HCT116 (cell line): ENCODE results near the gene FNDC1. TPM values are rescaled to one million over a fixed set of nuclear protein-coding genes. Genes with fewer than 3 reads are reported as not detected.

Source experiments
- ATAC-seq: fragments of 200-7000 bp; cut with Tn5 transposase; 2 replicates; pipeline ENCODE4 v1.9.1; 2020; ENCODE audit warnings: mild to moderate bottlenecking, moderate library complexity
- BruUV-seq: library from RNA; stranded (reverse); fragments of 400-500 nt; replicated peaks from 2 replicates; lab custom pipeline; 2021; lab: Mats Ljungman, UMichigan
- CTCF ChIA-PET: fragments of 300-600 bp; sonication (Branson Sonifier 250); formaldehyde crosslinking; loops from one replicate; lab custom pipeline; 2021; ENCODE audit warnings: antibody characterized with exemption; lab: Charles Lee
- POLR2A ChIA-PET: fragments of 300-600, 350-600 bp; sonication (Branson Sonifier 250); formaldehyde crosslinking; loops from one replicate; lab custom pipeline; 2021; ENCODE audit warnings: antibody characterized with exemption; lab: Charles Lee
- RAD21 ChIA-PET, 2 experiments: fragments of 300-600 bp; sonication (Branson Sonifier 250); formaldehyde crosslinking; loops; one replicate each; lab custom pipeline; 2023; ENCODE audit warnings: low total read pairs in 2 of 2; ENCODE audit not compliant: uncharacterized antibody in 2 of 2, unreplicated experiment in 2 of 2, low non-redundant PET in 1 of 2; lab: Charles Lee
- DNase-seq: peaks from one replicate; pipeline ENCODE4 v3.0.0-alpha.2; 2010; ENCODE audit warnings: low read depth, low spot score
- H2AFZ ChIP-seq: fragments of 200-600 bp; shearing (Covaris generic), sonication (generic); 2 replicates; pipeline ENCODE4 v1.6.1; 2017; ENCODE audit warnings: low read depth, mixed run types, mixed read lengths, antibody characterized with exemption, low read length; ENCODE audit not compliant: poor library complexity, severe bottlenecking
- H3K27ac ChIP-seq: 2 replicates; pipeline ENCODE4 v1.5.1; 2012; ENCODE audit warnings: low read depth, low read length
- H3K27me3 ChIP-seq: fragments of 200-600 bp; sonication (generic); 2 replicates; pipeline ENCODE4 v1.6.1; 2016; ENCODE audit warnings: mixed run types, low read length, mixed read lengths; ENCODE audit not compliant: insufficient read depth
- H3K36me3 ChIP-seq, 2 experiments: fragments of 200-500 bp in 1 of 2; fragments of 200-600 bp in 1 of 2; sonication (Bioruptor generic) in 1 of 2; sonication (generic) in 1 of 2; 2 replicates each; pipeline versions ENCODE4 v1.5.1 to v1.6.1; 2014 to 2016; ENCODE audit warnings: low read length in 2 of 2, inconsistent platforms in 1 of 2, mixed read lengths in 1 of 2, mixed run types in 1 of 2; ENCODE audit not compliant: insufficient read depth in 2 of 2, control insufficient read depth in 1 of 2
- H3K4me1 ChIP-seq, 2 experiments: fragments of 200-600 bp in 1 of 2; sonication (generic) in 1 of 2; 2 replicates each; pipeline versions ENCODE4 v1.5.1 to v1.6.1; 2012 to 2017; ENCODE audit warnings: low read length in 2 of 2, inconsistent platforms in 1 of 2, mild to moderate bottlenecking in 1 of 2, mixed read lengths in 1 of 2, mixed run types in 1 of 2, moderate library complexity in 1 of 2; ENCODE audit not compliant: insufficient read depth in 2 of 2, control insufficient read depth in 1 of 2
- H3K4me2 ChIP-seq: fragments of 200-600 bp; sonication (generic); 2 replicates; pipeline ENCODE4 v1.6.1; 2017; ENCODE audit warnings: mixed run types, low read length, mixed read lengths
- H3K4me3 ChIP-seq, 2 experiments: fragments of 200-600 bp in 1 of 2; sonication (generic) in 1 of 2; replicated peaks in 1 of 2; 2 replicates each; pipeline ENCODE4 v1.5.1; 2011 to 2016; ENCODE audit warnings: low read length in 2 of 2, control low read depth in 1 of 2, low read depth in 1 of 2, mild to moderate bottlenecking in 1 of 2, mixed read lengths in 1 of 2, mixed run types in 1 of 2
- H3K79me2 ChIP-seq: fragments of 200-600 bp; sonication (generic); 2 replicates; pipeline ENCODE4 v1.6.1; 2017; ENCODE audit warnings: mild to moderate bottlenecking, mixed run types, low read length, moderate library complexity, mixed read lengths; ENCODE audit not compliant: insufficient read depth
- H3K9ac ChIP-seq: fragments of 200-600 bp; sonication (generic); 2 replicates; pipeline ENCODE4 v1.6.1; 2016; ENCODE audit warnings: low read length, mixed read lengths
- H3K9me2 ChIP-seq: fragments of 200-600 bp; sonication (generic), shearing (Covaris generic); 2 replicates; pipeline ENCODE4 v1.6.1; 2017; ENCODE audit warnings: mixed run types, mild to moderate bottlenecking, moderate library complexity; ENCODE audit not compliant: insufficient read depth
- H3K9me3 ChIP-seq, 2 experiments: fragments of 200-500 bp in 1 of 2; fragments of 200-600 bp in 1 of 2; sonication (Bioruptor generic) in 1 of 2; sonication (generic) in 1 of 2; 2 replicates each; pipeline ENCODE4 v1.6.1; 2014 to 2017; ENCODE audit warnings: low read length in 2 of 2, mixed read lengths in 2 of 2, inconsistent platforms in 1 of 2, low read depth in 1 of 2, mild to moderate bottlenecking in 1 of 2, mixed run types in 1 of 2, moderate library complexity in 1 of 2; ENCODE audit not compliant: control insufficient read depth in 1 of 2, insufficient read depth in 1 of 2
- H4K20me1 ChIP-seq: fragments of 200-600 bp; sonication (generic), shearing (Covaris generic); 2 replicates; pipeline ENCODE4 v1.6.1; 2017; ENCODE audit warnings: mixed run types, mild to moderate bottlenecking, moderate library complexity; ENCODE audit not compliant: insufficient read depth
- CBX3 ChIP-seq: IDR thresholded peaks from 2 replicates; pipeline ENCODE4 v1.6.1; 2012; ENCODE audit warnings: low read depth
- CEBPB ChIP-seq: IDR thresholded peaks from 2 replicates; pipeline ENCODE4 v1.6.1; 2012; ENCODE audit warnings: low read depth
- EGR1 ChIP-seq: IDR thresholded peaks from 2 replicates; pipeline ENCODE4 v1.6.1; 2012; ENCODE audit warnings: low read depth
- EZH2 ChIP-seq: fragments of 200-600 bp; sonication (generic); IDR thresholded peaks from 2 replicates; pipeline ENCODE4 v1.6.1; 2017; ENCODE audit warnings: antibody characterized with exemption, mixed run types
- EZH2phosphoT487 ChIP-seq: fragments of 200-600 bp; IDR thresholded peaks from 2 replicates; pipeline ENCODE4 v1.6.1; 2018; ENCODE audit warnings: antibody characterized with exemption, borderline replicate concordance
- JUND ChIP-seq: IDR thresholded peaks from 2 replicates; pipeline ENCODE4 v1.6.1; 2012
- POLR2AphosphoS5 ChIP-seq: IDR thresholded peaks from 2 replicates; pipeline ENCODE4 v1.6.1; 2011; ENCODE audit warnings: mild to moderate bottlenecking, low read depth, low read length, moderate library complexity
- RAD21 ChIP-seq: IDR thresholded peaks from 2 replicates; pipeline ENCODE4 v1.6.1; 2012; ENCODE audit warnings: low read depth, mild to moderate bottlenecking
- SIN3A ChIP-seq: IDR thresholded peaks from 2 replicates; pipeline ENCODE4 v1.6.1; 2012; ENCODE audit warnings: low read depth
- SP1 ChIP-seq: IDR thresholded peaks from 2 replicates; pipeline ENCODE4 v1.6.1; 2012; ENCODE audit warnings: low read depth
- SRF ChIP-seq: IDR thresholded peaks from 2 replicates; pipeline ENCODE4 v1.6.1; 2012; ENCODE audit warnings: low read depth
- TCF7L2 ChIP-seq: IDR thresholded peaks from 2 replicates; pipeline ENCODE4 v1.7.0; 2011; ENCODE audit warnings: borderline replicate concordance, inconsistent platforms; ENCODE audit not compliant: insufficient read depth, insufficient read length; ENCODE audit errors: extremely low read depth
- ZNF274 ChIP-seq: fragments of 200-500 bp; sonication (Bioruptor generic); IDR thresholded peaks from 2 replicates; pipeline ENCODE4 v1.6.1; 2014; ENCODE audit warnings: mild to moderate bottlenecking, low read depth, low read length, inconsistent platforms
- intact Hi-C: fragments of 100-400 bp; cut with micrococcal nuclease; formaldehyde crosslinking; loops from 2 replicates; pipeline ENCODE4 v1.10.0; 2022
- total RNA-seq: library from RNA; stranded (reverse); gene quantifications from one replicate; pipeline ENCODE4 v1.2.1, GENCODE V29; 2021; ENCODE audit not compliant: unreplicated experiment
- TF ChIP-seq, protein P1 (sequence below): IDR thresholded peaks from 2 replicates; pipeline ENCODE4 v1.6.1; 2011; ENCODE audit warnings: mild to moderate bottlenecking, low read length, moderate library complexity; ENCODE audit not compliant: insufficient replicate concordance; ENCODE audit errors: extremely low read depth
- TF ChIP-seq, protein P2 (sequence below): IDR thresholded peaks from 2 replicates; pipeline ENCODE4 v1.6.1; 2012

FNDC1 gene
- total RNA-seq, 1 experiment from 2014 or later, result 0.07 TPM

DNA sequence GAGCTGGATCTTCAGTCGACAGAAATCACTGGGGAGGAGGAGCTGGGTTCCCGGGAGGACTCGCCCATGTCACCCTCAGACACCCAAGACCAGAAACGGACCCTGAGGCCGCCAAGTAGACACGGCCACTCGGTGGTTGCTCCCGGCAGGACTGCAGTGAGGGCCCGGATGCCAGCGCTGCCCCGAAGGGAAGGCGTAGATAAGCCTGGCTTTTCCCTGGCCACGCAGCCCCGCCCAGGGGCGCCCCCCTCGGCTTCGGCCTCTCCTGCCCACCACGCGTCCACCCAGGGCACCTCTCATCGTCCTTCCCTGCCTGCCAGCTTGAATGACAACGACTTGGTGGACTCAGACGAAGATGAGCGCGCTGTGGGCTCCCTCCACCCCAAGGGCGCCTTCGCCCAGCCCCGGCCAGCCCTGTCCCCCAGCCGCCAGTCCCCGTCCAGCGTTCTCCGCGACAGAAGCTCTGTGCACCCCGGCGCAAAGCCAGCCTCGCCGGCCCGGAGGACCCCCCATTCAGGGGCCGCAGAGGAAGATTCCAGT is 63.0 kb downstream of the FNDC1 start:
- BruUV-seq, result no TSS peak
- ATAC-seq, result no peak
- TF ChIP-seq TCF7L2, result no peak
- TF ChIP-seq JUND, result no peak
- TF ChIP-seq ZNF274, result no peak
- TF ChIP-seq SRF, result no peak
- TF ChIP-seq EZH2, result no peak
- TF ChIP-seq, protein P1, sequence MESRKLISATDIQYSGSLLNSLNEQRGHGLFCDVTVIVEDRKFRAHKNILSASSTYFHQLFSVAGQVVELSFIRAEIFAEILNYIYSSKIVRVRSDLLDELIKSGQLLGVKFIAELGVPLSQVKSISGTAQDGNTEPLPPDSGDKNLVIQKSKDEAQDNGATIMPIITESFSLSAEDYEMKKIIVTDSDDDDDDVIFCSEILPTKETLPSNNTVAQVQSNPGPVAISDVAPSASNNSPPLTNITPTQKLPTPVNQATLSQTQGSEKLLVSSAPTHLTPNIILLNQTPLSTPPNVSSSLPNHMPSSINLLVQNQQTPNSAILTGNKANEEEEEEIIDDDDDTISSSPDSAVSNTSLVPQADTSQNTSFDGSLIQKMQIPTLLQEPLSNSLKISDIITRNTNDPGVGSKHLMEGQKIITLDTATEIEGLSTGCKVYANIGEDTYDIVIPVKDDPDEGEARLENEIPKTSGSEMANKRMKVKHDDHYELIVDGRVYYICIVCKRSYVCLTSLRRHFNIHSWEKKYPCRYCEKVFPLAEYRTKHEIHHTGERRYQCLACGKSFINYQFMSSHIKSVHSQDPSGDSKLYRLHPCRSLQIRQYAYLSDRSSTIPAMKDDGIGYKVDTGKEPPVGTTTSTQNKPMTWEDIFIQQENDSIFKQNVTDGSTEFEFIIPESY, result no peak
- TF ChIP-seq SP1, result no peak
- TF ChIP-seq EZH2phosphoT487, result no peak
- TF ChIP-seq, protein P2, sequence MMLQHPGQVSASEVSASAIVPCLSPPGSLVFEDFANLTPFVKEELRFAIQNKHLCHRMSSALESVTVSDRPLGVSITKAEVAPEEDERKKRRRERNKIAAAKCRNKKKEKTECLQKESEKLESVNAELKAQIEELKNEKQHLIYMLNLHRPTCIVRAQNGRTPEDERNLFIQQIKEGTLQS, result no peak
- TF ChIP-seq CBX3, result no peak
- no peak for TF ChIP-seq EGR1
- no peak for TF ChIP-seq POLR2AphosphoS5
- TF ChIP-seq CEBPB, result no peak
- no peak for TF ChIP-seq SIN3A
- TF ChIP-seq RAD21, result no peak

More for the DNA sequence above, 63.0 kb downstream of the FNDC1 start:
- Histone ChIP-seq H2AFZ (no peak overlapping the region), H3K4me3 (no peak overlapping the region), H3K9ac (no peak overlapping the region), H4K20me1 (no peaks in the 10 kb centered on the region), H3K79me2 (no peaks in the 10 kb centered on the region), H3K9me3 (no peaks in the 10 kb centered on the region), H3K9me2 (no peaks in the 10 kb centered on the region), H3K4me1 (no peaks in the 10 kb centered on the region), H3K4me2 (no peak overlapping the region), H3K27ac (no peak overlapping the region), H3K27me3 (peaks cover 30% of the 10 kb centered on the region), H3K36me3 (no peaks in the 10 kb centered on the region)
- RAD21 ChIA-PET, result no interaction called here
- intact Hi-C loops, result no loop called here
- DNase-seq, result no peak
- POLR2A ChIA-PET, result no interaction called here
- CTCF ChIA-PET, result interaction anchor here (1.0 kb wide), 1 partner anchor 21 kb away, joined by 3 read pairs; no protein-coding TSS in a partner anchor
